ENCODE measurements around the gene OGDH.

OGDH gene

GRCh38 chr7:44638611-44639557, 32.5 kb downstream of the OGDH start:
- DNase-seq, result peak; percentile 85

- no peak for DNase-seq
Measured at GRCh38 chr7:44639671-44640321, 33.4 kb downstream of the OGDH start.

DNA sequence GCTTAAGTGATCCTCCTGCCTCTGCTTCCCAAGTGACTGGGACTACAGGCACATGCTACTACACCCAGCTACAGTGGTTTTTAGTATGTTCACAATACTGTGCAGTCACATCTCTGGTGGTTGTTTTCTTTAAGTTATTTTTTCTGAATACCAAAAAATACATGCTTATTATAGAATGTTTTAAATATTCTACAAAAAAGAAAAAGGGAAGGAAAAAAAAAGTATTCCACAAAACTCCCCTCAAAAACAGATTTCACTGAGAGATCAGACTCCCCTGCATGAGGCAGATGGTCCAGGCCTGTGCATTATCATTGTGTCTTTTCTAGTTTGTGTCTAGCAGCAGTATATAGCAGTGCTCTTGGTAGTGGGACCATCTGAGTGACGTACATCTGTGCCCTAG, 36.8 kb downstream of the OGDH start:
- DNase-seq, result no peak

DNA sequence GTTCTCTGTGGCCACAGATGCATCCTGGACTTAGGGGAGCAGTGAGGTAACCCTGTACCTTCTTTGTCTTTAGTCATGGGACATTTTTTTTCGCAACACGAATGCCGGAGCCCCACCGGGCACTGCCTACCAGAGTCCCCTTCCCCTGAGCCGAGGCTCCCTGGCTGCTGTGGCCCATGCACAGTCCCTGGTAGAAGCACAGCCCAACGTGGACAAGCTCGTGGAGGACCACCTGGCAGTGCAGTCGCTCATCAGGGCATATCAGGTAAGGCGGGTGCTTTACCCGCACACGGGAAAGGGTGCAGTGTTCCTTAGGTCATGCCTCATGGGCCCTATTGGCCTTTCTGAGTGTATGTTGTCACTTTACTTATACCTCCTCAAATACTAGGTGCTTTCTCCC, 38.8 kb downstream of the OGDH start:
- DNase-seq, result no peak

DNA sequence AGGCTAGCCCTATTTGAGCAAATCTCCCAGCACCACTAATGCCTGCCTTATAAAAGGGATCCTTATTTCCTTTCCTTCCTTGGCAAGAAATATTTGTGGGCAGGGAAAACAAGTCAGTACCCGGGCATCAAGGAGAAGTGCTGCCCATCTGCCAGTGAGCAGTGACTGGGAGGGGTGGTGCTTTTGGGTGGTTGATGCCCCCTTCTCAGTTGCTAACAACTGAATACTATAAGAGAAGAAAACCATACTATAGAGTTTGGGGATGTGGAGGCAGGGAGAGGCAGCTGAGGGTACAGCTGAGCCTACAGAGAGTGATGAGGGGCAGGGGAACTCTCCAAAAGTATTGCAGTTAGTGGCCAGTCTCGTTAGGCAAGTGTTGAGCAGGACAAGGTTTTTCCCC, 39.3 kb downstream of the OGDH start:
- no peak for DNase-seq

DNA sequence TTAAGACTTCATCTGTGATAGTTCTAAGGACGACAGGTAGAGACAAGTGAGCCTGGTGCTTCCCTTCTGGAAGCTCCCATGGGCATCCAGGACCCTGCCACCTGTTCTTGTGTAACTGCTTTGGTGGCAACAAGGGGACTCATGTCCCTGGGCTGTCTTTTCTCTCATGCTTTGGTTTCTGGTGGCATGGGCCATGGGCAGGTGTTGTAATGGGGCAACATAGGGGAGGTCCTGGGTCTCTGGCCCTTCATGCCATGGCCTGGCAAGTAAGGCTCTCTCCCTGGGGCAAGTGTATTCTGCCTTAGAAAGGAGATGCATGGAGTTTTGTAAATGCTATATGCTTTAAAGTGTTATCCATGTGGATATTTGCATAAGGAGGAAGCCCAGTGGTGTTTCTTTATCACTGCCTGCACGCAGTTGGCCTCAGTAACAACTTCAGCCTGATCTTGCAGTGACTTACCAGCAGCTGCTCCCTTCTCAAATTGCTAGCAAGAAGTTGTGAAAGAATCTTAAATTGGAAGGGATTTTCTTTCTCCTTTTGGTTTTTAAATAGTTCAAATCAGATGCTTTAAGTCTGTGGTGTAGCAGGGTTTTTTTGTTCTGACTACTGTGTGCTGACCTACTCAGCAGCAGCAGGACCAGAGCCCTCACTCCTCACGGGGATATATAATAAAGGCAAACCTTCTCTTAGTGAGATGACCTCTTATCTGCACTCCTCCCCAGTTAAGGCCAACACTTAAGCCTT, 39.9 kb downstream of the OGDH start:
- DNase-seq, result no peak

GRCh38 chr7:44646921-44647636, 40.7 kb downstream of the OGDH start:
- DNase-seq, result no peak

DNA sequence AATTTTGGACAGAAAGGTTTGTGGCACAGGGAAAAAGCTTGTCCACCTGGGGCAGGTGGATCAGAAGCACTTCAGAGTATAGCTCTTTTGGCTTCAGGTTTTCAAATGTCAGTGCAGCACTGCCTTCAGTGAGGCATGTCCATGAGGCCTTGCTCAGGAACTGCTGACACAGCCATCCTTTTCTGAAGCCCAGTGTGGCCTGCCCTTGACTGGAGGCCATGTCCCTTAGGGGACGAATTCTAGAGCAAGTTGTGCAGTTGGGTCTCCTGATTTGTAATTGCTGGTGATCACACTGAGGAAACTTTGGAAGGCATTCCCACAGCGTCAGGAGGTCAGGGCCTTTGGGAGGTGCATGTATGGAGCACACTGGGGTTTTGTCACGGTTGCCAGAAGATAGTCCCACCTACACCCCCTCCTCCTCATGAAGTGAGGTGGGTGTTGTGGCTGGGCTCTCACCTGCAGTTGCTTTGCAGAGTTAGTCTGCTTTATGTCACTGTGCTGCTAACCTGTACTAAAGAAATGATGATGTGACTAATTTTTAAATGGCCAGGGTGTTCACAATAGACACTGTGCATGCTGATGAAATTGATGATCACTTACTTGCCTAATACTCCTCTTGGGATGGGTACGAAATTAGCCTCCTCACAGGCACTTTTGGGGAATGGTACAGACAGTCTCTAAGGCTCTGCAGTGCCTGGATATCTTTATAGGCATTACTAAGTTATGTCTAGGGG, 41.7 kb downstream of the OGDH start:
- DNase-seq, result no peak

- no peak for DNase-seq
Measured at GRCh38 chr7:44650242-44650641, 43.8 kb downstream of the OGDH start.

DNA sequence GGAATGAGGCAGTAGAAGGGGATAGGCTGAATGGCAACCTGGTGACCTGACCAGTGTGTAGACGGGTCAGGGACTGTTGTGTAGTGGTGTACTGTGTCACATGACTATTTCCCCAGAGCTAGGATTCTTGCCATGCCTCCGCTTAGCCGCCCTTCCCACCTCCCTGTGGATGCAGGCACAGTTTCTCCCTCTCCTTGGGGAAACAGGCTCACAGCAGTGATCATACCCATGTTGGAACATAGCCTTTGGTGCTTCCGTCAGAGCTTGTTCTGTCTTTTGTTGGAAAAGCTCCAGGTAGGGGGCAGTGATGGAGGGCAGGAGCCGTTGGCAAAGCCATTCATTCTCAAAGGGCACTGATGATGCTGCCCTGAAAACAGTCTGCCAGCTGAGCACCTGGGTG, 44.3 kb downstream of the OGDH start:
- no peak for DNase-seq

DNA sequence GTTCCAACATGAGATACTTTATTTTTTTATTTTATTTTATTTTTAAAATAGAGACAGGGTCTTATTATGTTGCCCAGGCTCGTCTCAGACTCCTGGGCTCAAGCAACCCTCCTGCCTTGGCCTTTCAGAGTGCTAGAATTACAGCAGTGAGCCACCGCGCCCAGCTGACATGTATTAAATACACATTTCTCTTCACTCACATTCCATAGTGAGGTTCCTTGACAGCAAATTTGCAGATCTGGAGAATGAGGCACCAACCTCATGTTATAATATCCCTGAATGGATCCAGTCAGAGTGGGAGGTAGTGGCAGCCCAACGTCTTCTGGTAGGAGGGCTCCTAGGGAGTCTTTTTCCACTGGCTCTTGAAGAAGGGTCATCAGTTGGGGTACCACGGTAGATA, 46.1 kb downstream of the OGDH start:
- no peak for DNase-seq

- no peak for DNase-seq
Measured at GRCh38 chr7:44654255-44654796, 47.9 kb downstream of the OGDH start.

DNA sequence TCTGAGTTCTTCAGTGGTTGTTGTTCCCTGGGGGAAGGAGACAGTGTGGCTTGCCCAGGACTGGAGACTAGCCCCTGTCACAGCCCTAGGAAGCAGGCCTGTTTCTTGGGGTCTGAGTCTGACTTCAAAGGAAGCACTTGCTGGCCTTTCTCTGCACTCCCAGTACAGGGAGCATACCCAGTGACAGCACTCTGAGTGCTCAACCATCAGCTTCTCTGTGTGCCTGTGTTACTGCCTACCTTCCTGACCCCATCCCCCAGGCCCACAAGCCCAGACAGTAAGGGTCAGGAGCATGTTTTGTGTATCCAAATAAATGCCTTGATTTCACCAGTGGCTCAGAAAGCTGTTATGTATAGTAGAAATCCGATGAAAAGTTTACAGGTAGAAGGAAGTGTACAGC, 48.9 kb downstream of the OGDH start:
- no peak for DNase-seq

DNA sequence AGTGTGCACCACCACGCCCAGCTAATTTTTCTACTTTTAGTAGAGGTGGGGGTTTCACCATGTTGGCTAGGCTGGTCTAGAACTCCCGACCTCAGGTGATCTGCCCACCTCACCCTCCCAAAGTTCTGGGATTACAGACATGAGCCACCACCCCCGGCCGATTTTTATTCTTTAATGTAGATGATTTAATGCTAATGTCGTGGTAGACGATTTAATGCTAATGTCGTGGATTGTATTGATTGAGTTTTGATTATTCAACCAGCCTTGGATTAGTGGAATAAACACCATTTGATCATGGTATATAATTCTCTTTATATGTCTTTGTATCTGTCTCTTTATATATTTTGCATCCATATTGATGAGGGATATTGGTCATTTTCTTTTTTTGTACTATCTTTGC, 52.6 kb downstream of the OGDH start:
- no peak for DNase-seq

DNA sequence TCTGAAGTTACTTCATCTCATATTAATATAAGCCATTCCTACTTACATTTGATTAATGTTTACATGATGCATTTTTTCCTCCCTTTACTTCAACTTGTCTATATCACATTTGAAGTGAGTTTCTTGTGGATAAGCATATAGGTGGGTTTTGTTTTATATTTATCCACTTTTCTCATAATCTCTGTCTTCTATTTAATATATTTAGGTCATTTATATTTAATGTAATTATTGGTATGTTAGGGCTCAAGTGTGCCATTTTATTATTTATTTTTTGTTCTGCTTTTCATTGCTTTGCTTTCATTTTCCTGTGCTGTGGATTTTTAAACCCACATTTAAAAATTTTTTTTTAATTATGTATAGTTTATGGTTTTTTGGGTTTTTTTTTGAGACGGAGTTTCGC, 54.8 kb downstream of the OGDH start:
- no peak for DNase-seq

- no peak for DNase-seq
Measured at GRCh38 chr7:44664780-44665461, 58.5 kb downstream of the OGDH start.

DNA sequence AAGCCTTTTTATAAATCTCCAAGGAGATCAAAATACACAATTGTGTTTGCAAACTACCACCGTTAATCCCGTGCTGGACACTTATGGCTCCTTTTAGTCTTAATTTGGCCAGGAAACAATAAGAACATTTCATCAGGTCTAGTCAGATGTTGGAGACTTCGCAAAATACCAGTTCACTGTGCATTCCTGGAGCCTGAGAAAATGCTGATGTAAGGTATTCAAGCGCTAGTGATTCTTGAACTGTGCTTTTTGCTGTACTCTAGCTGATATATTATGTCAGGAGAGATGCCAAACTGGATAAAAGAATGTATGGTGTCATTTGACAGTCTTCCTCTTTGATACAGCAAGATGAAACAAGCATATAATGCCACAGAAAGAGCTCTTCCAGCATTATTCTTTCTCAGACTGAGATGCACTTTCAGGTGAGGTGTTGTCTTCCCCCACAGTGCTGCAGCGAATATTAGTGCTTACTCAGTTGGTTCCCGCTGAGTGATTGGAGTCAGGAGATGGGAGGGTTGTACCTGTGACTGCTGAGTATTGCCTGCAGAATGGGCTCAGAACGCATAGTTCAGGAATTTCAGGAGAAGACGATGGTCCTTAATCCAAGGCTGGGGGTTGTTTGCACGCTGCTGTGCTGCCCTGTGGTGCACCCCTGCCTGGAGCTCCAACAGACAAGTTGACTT, 59.2 kb downstream of the OGDH start:
- no peak for DNase-seq

- DNase-seq, result no peak
Measured at GRCh38 chr7:44666566-44666965, 60.1 kb downstream of the OGDH start.

- DNase-seq, result no peak
Measured at GRCh38 chr7:44667190-44667589, 60.8 kb downstream of the OGDH start.

DNA sequence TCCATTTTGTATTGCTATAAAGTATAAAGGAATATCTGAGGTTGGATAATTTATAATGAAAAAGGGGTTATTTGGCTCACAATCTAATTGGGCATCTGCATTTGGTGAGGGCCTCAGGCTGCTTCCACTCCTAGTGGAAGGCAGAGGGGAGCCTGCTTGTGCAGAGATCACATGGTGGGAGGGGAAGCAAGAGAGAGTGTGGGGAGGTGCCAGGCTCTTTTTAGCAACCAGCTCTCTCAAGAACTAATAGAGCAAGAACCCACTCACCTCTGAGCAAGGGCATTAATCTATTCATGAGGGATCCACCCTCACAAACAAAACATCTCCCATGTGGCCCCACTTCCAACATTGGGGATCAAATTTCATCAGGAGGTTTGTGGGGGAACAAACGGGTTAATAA, 64.6 kb downstream of the OGDH start:
- DNase-seq, result no peak

DNA sequence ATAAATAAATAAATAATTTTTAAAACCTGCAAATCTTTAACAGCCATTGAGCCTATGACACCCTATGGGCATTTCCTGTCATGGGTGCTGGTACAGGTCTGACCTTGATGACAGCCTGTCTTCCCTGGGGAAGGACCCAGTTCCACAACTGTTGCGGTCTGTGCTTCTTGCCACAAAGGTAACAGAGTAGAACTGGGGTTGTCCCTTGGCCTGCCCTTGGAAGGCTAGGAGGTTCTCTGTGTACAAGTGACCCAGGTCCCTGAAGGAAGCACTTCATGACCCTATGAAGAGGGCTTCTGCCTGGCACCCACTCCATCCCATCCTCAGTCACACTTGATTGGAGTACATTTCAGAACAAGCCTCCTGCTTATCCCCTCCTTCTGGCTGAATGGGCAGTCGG, 66.9 kb downstream of the OGDH start:
- DNase-seq, result no peak

All from stimulated activated CD4-positive, alpha-beta T cell treated with anti-CD3 and anti-CD28 coated beads, Interleukin-1b, Interleukin-23, amount 100 ng/mL, for 48 hours (primary cell).